Inflammatory macrophage treated with lipopolysaccharide for 4 hours (primary cell): ENCODE results near the gene TNFRSF14.

ENCODE experiments used
- DNase-seq: peaks from one replicate; pipeline ENCODE4 v3.0.0-alpha.2; 2020

The TNFRSF14 gene

GRCh38 chr1:2590233-2591141, 34.3 kb downstream of the TNFRSF14 start:
- DNase-seq = no peak

- DNase-seq = no peak
These were observed 35.0 kb downstream of the TNFRSF14 start for GRCh38 chr1:2591233-2591580.

- DNase-seq = no peak
These were observed 35.5 kb downstream of the TNFRSF14 start for GRCh38 chr1:2591581-2592261.

- no peak for DNase-seq
These were observed 36.5 kb downstream of the TNFRSF14 start for GRCh38 chr1:2592672-2593071.

GRCh38 chr1:2593251-2593878, 37.2 kb downstream of the TNFRSF14 start:
- DNase-seq = no peak

GRCh38 chr1:2594001-2594640, 38.0 kb downstream of the TNFRSF14 start:
- no peak for DNase-seq

- no peak for DNase-seq
These were observed 38.5 kb downstream of the TNFRSF14 start for GRCh38 chr1:2594641-2595131.

- no peak for DNase-seq
These were observed 39.2 kb downstream of the TNFRSF14 start for GRCh38 chr1:2595261-2595811.

- no peak for DNase-seq
These were observed 39.8 kb downstream of the TNFRSF14 start for GRCh38 chr1:2595812-2596529.

- no peak for DNase-seq
These were observed 40.6 kb downstream of the TNFRSF14 start for GRCh38 chr1:2596530-2597333.

GRCh38 chr1:2597441-2598328, 41.5 kb downstream of the TNFRSF14 start:
- DNase-seq = no peak

- DNase-seq = no peak
These were observed 42.3 kb downstream of the TNFRSF14 start for GRCh38 chr1:2598329-2598931.

- DNase-seq = no peak
These were observed 45.6 kb downstream of the TNFRSF14 start for GRCh38 chr1:2601721-2602303.

- no peak for DNase-seq
These were observed 46.2 kb downstream of the TNFRSF14 start for GRCh38 chr1:2602311-2602835.

- DNase-seq = no peak
These were observed 46.8 kb downstream of the TNFRSF14 start for GRCh38 chr1:2602866-2603520.

GRCh38 chr1:2603521-2604155, 47.5 kb downstream of the TNFRSF14 start:
- DNase-seq = no peak

- DNase-seq = no peak
These were observed 48.1 kb downstream of the TNFRSF14 start for GRCh38 chr1:2604156-2604843.
